ENCODE data around the gene TXNRD2. TPM values are rescaled to one million over a fixed set of nuclear protein-coding genes. Genes with fewer than 3 reads are reported as not detected.

TXNRD2 gene
- total RNA-seq, 1 donor: 19.5 TPM

- Histone ChIP-seq H4K20me1 (ENCODE audit: insufficient read depth, low read length) (peaks cover 40% of the 10 kb centered on the region), H3K27me3 (ENCODE audit: insufficient read depth, low read length) (no peaks in the 10 kb centered on the region), H3K4me2 (ENCODE audit: insufficient read depth, low read length) (no peak overlapping the region), H2AFZ (ENCODE audit: low read length) (no peak overlapping the region), H3K4me3 (ENCODE audit: insufficient read depth, low read length) (no peak overlapping the region), H3K79me2 (ENCODE audit: insufficient read depth, low read length) (peaks cover 17% of the 10 kb centered on the region), H3K4me1 (ENCODE audit: insufficient read depth, low read length) (peaks cover 21% of the 10 kb centered on the region), H3K36me3 (ENCODE audit: insufficient read depth, low read length) (no peaks in the 10 kb centered on the region), H3K27ac (ENCODE audit: low read depth, low read length) (no peak overlapping the region), H3K9me3 (ENCODE audit: low read depth, low read length) (no peaks in the 10 kb centered on the region)
- DNase-seq (ENCODE audit: insufficient read length, low spot score, missing footprints): peak; percentile 99
- TF ChIP-seq, protein P1, sequence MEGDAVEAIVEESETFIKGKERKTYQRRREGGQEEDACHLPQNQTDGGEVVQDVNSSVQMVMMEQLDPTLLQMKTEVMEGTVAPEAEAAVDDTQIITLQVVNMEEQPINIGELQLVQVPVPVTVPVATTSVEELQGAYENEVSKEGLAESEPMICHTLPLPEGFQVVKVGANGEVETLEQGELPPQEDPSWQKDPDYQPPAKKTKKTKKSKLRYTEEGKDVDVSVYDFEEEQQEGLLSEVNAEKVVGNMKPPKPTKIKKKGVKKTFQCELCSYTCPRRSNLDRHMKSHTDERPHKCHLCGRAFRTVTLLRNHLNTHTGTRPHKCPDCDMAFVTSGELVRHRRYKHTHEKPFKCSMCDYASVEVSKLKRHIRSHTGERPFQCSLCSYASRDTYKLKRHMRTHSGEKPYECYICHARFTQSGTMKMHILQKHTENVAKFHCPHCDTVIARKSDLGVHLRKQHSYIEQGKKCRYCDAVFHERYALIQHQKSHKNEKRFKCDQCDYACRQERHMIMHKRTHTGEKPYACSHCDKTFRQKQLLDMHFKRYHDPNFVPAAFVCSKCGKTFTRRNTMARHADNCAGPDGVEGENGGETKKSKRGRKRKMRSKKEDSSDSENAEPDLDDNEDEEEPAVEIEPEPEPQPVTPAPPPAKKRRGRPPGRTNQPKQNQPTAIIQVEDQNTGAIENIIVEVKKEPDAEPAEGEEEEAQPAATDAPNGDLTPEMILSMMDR (IDR thresholded peaks at IDR 0.05; ENCODE audit: extremely low read depth, low read depth, low read length): no peak
Measured at GRCh38 chr22:19984201-19984753, 42.7 kb upstream of the TXNRD2 start.

DNA sequence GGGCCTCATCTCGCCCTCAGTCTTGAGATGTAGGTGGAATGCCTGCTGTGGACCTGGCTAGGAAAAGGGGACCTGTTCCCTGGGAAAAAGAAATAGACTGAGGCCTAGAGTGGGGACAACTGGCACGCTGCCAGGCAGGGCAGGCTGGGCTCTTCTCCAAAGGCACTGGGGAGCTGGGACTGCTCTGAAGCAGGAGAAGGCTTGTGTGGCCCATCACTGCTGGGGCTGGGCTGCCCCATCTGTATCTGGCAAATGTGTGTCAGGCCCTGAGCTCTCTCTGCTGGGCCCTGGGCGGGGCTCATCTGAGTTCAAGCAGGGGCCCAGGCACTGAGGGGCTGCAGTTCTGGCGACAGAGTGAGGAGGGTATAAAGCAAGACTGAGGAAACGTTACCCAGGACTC lies 42.1 kb upstream of the TXNRD2 start:
- no peaks in the 10 kb centered on the region for H3K36me3 ChIP-seq (ENCODE audit: insufficient read depth, low read length)
- H3K79me2 ChIP-seq (ENCODE audit: insufficient read depth, low read length): peaks cover 17% of the 10 kb centered on the region
- no peak overlapping the region for H3K4me3 ChIP-seq (ENCODE audit: insufficient read depth, low read length)
- no peak overlapping the region for H3K27ac ChIP-seq (ENCODE audit: low read depth, low read length)
- no peak overlapping the region for H3K4me2 ChIP-seq (ENCODE audit: insufficient read depth, low read length)
- no peak for DNase-seq (ENCODE audit: insufficient read length, low spot score, missing footprints)
- peaks cover 21% of the 10 kb centered on the region for H3K4me1 ChIP-seq (ENCODE audit: insufficient read depth, low read length)
- no peak overlapping the region for H2AFZ ChIP-seq (ENCODE audit: low read length)
- peaks cover 40% of the 10 kb centered on the region for H4K20me1 ChIP-seq (ENCODE audit: insufficient read depth, low read length)
- TF ChIP-seq, protein P1 (IDR thresholded peaks at IDR 0.05; ENCODE audit: extremely low read depth, low read depth, low read length): no peak
- no peaks in the 10 kb centered on the region for H3K9me3 ChIP-seq (ENCODE audit: low read depth, low read length)
- no peaks in the 10 kb centered on the region for H3K27me3 ChIP-seq (ENCODE audit: insufficient read depth, low read length)

DNA sequence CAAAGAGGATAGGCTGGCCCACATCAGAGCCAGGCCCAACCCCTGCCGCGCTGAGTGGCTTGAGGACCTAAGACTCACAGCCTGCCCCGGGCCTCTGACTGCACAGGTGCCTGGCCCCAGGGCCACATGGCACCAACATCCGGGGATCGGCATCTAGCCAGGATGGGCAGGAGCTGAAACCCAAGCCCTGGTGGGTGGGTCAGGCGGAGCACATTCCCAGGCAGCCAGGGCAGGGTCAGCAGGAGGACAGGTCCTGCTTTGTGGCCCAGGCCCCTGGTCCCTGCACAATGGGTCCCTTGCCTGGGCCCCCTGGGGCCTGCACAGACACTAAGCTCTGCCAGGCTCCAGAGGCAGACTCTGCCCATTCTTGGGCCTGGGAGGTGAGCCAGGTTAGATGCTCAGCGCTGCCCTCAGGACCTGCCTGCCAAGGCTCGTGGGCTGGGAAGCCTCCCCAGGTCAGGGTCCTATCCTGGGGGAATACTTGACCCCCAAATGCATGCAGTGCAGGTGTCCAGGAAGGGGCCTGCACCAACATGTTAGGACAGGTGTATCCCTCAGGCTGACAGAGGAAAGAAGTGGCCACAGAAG lies 41.5 kb upstream of the TXNRD2 start:
- no peak overlapping the region for H2AFZ ChIP-seq (ENCODE audit: low read length)

More for the DNA sequence above, 41.5 kb upstream of the TXNRD2 start:
- peaks cover 17% of the 10 kb centered on the region for H3K79me2 ChIP-seq (ENCODE audit: insufficient read depth, low read length)
- no peaks in the 10 kb centered on the region for H3K27me3 ChIP-seq (ENCODE audit: insufficient read depth, low read length)
- TF ChIP-seq, protein P1 (IDR thresholded peaks at IDR 0.05; ENCODE audit: extremely low read depth, low read depth, low read length): no peak
- peak; percentile 83 for DNase-seq (ENCODE audit: insufficient read length, low spot score, missing footprints)
- no peak overlapping the region for H3K4me3 ChIP-seq (ENCODE audit: insufficient read depth, low read length)
- H3K4me2 ChIP-seq (ENCODE audit: insufficient read depth, low read length): no peak overlapping the region
- H3K4me1 ChIP-seq (ENCODE audit: insufficient read depth, low read length): peaks cover 21% of the 10 kb centered on the region
- H4K20me1 ChIP-seq (ENCODE audit: insufficient read depth, low read length): peaks cover 40% of the 10 kb centered on the region
- H3K9me3 ChIP-seq (ENCODE audit: low read depth, low read length): no peaks in the 10 kb centered on the region
- H3K36me3 ChIP-seq (ENCODE audit: insufficient read depth, low read length): no peaks in the 10 kb centered on the region
- no peak overlapping the region for H3K27ac ChIP-seq (ENCODE audit: low read depth, low read length)

Measured in osteoblast (primary cell).